Transverse colon (tissue), 4 donors: Measurements from ENCODE around the gene MIX23.

Experiments
- EP300 ChIP-seq: sonication (generic); formaldehyde crosslinking; IDR thresholded peaks from one replicate; pipeline ENCODE4 v1.6.1; 2017; ENCODE audit warnings: antibody characterized with exemption, low read depth
- POLR2A ChIP-seq: fragments of 450-650 bp; IDR thresholded peaks from one replicate; pipeline ENCODE4 v1.6.1; 2016; ENCODE audit warnings: antibody characterized with exemption, mild to moderate bottlenecking, moderate library complexity
- POLR2AphosphoS5 ChIP-seq, 3 donors: sonication (generic); formaldehyde crosslinking; IDR thresholded peaks; one replicate each; pipeline ENCODE4 v1.6.1; 2016; ENCODE audit warnings: antibody characterized with exemption in 3 of 3
- TF ChIP-seq, protein P1 (sequence below), 5 experiments: fragments of 200-600 bp in 3 of 5; fragments of 450-650 bp in 2 of 5; sonication (generic) in 3 of 5; IDR thresholded peaks; 1 replicate in 2 of 5; 2 replicates in 3 of 5; pipeline ENCODE4 v1.5.1; 2016 to 2017; ENCODE audit warnings: antibody characterized with exemption in 5 of 5, inconsistent platforms in 3 of 5, mild to moderate bottlenecking in 2 of 5, moderate library complexity in 1 of 5

DNA sequence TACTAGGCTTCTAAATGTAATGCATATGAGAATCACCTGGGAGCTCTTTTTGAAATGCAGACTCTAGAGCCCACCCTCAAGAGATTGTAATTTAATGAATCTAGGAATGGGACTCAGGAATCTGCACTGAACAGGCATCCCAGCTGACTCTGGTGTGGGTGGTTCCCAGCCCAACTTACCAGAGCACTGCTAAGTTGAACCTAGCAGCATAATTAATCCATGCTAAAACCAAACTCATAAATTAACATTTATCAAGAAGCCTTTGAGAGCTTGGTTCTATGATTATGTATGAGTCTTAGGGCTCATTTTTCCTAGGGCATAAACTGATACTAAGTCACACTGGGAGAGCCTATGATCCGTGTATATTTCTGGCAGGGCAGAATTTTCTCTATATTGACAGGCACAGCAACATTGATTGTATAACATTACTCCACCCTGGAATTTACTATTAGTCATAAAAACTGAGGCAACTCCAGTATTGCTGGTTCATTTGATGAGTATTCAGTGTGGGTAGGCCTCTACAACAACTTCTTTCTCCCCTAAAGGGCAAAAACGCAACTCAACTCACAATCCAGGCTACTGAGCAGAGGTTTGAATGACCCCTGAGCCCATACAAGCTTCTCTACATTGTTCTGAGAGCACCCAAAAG lies 68.7 kb downstream of the MIX23 start:
- TF ChIP-seq, protein P1, sequence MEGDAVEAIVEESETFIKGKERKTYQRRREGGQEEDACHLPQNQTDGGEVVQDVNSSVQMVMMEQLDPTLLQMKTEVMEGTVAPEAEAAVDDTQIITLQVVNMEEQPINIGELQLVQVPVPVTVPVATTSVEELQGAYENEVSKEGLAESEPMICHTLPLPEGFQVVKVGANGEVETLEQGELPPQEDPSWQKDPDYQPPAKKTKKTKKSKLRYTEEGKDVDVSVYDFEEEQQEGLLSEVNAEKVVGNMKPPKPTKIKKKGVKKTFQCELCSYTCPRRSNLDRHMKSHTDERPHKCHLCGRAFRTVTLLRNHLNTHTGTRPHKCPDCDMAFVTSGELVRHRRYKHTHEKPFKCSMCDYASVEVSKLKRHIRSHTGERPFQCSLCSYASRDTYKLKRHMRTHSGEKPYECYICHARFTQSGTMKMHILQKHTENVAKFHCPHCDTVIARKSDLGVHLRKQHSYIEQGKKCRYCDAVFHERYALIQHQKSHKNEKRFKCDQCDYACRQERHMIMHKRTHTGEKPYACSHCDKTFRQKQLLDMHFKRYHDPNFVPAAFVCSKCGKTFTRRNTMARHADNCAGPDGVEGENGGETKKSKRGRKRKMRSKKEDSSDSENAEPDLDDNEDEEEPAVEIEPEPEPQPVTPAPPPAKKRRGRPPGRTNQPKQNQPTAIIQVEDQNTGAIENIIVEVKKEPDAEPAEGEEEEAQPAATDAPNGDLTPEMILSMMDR (IDR thresholded peaks at IDR 0.05): no peak
- TF ChIP-seq POLR2A: no peak
- no peak for TF ChIP-seq EP300
- TF ChIP-seq POLR2AphosphoS5 (IDR thresholded peaks at IDR 0.05): peak in 1 of 3 donors; percentile 32
